H9 (cell line): Measurements from ENCODE around the gene CERK. TPM values are rescaled to one million over a fixed set of nuclear protein-coding genes. Genes with fewer than 3 reads are reported as not detected.

Source experiments
- DNase-seq: peaks from one replicate; pipeline ENCODE4 v3.0.0-alpha.2; 2017
- H2AFZ ChIP-seq: one replicate; pipeline ENCODE4 v1.6.1; 2013; ENCODE audit warnings: mild to moderate bottlenecking, low read length, control low read depth, moderate library complexity
- H2AK5ac ChIP-seq: 2 replicates; pipeline ENCODE4 v1.6.1; 2013; ENCODE audit warnings: low read length, control low read depth, mixed read lengths; ENCODE audit not compliant: insufficient read length
- H2BK120ac ChIP-seq: one replicate; pipeline ENCODE4 v1.6.1; 2013; ENCODE audit warnings: low read depth, mild to moderate bottlenecking, low read length, control low read depth, inconsistent platforms; ENCODE audit not compliant: poor library complexity, severe bottlenecking
- H2BK12ac ChIP-seq: 2 replicates; pipeline ENCODE4 v1.6.1; 2013; ENCODE audit warnings: low read length, control low read depth, mixed read lengths, low read depth; ENCODE audit not compliant: insufficient read length
- H2BK15ac ChIP-seq: 2 replicates; pipeline ENCODE4 v1.6.1; 2013; ENCODE audit warnings: low read depth, low read length, control low read depth
- H2BK20ac ChIP-seq: one replicate; pipeline ENCODE4 v1.6.1; 2013; ENCODE audit warnings: low read depth, mild to moderate bottlenecking, low read length, control low read depth, inconsistent platforms; ENCODE audit not compliant: poor library complexity, severe bottlenecking
- H2BK5ac ChIP-seq: 2 replicates; pipeline ENCODE4 v1.6.1; 2013; ENCODE audit warnings: low read length, control low read depth, mixed read lengths; ENCODE audit not compliant: insufficient read length
- H3K14ac ChIP-seq: 2 replicates; pipeline ENCODE4 v1.6.1; 2013; ENCODE audit warnings: low read length, control low read depth; ENCODE audit not compliant: insufficient read depth
- H3K18ac ChIP-seq: 2 replicates; pipeline ENCODE4 v1.6.1; 2013; ENCODE audit warnings: low read depth, mild to moderate bottlenecking, mixed read lengths, low read length, control low read depth; ENCODE audit not compliant: insufficient read length
- H3K23ac ChIP-seq: 2 replicates; pipeline ENCODE4 v1.6.1; 2013; ENCODE audit warnings: low read length, control low read depth, mixed read lengths, low read depth; ENCODE audit not compliant: insufficient read length
- H3K23me2 ChIP-seq: 2 replicates; pipeline ENCODE4 v1.6.1; 2013; ENCODE audit warnings: low read depth, mild to moderate bottlenecking, mixed read lengths, low read length, control low read depth; ENCODE audit not compliant: insufficient read length, poor library complexity, severe bottlenecking
- H3K27ac ChIP-seq: 2 replicates; pipeline ENCODE4 v1.5.1; 2013; ENCODE audit warnings: low read length, control low read depth, mixed read lengths, low read depth; ENCODE audit not compliant: insufficient read length
- H3K27me3 ChIP-seq: 2 replicates; pipeline ENCODE4 v1.6.1; 2013; ENCODE audit warnings: low read length, control low read depth, inconsistent platforms; ENCODE audit not compliant: insufficient read depth
- H3K4ac ChIP-seq: 2 replicates; pipeline ENCODE4 v1.6.1; 2013; ENCODE audit warnings: low read depth, mild to moderate bottlenecking, control low read depth, inconsistent platforms, low read length, moderate library complexity
- H3K4me1 ChIP-seq: 2 replicates; pipeline ENCODE4 v1.6.1; 2013; ENCODE audit warnings: low read length, control low read depth, inconsistent platforms; ENCODE audit not compliant: insufficient read depth
- H3K4me2 ChIP-seq: 2 replicates; pipeline ENCODE4 v1.6.1; 2013; ENCODE audit warnings: low read length, control low read depth, mixed read lengths; ENCODE audit not compliant: insufficient read length, insufficient read depth
- H3K56ac ChIP-seq: 2 replicates; pipeline ENCODE4 v1.6.1; 2013; ENCODE audit warnings: low read depth, mild to moderate bottlenecking, mixed read lengths, low read length, control low read depth; ENCODE audit not compliant: insufficient read length
- H3K79me1 ChIP-seq: 2 replicates; pipeline ENCODE4 v1.6.1; 2013; ENCODE audit warnings: low read depth, mild to moderate bottlenecking, moderate library complexity, low read length, control low read depth, inconsistent platforms; ENCODE audit not compliant: insufficient read depth, poor library complexity, severe bottlenecking
- H3K79me2 ChIP-seq: 2 replicates; pipeline ENCODE4 v1.6.1; 2013; ENCODE audit warnings: low read length, control low read depth, inconsistent platforms; ENCODE audit not compliant: insufficient read depth
- H3K9ac ChIP-seq: 2 replicates; pipeline ENCODE4 v1.6.1; 2013; ENCODE audit warnings: low read length, control low read depth, mixed read lengths; ENCODE audit not compliant: insufficient read length; ENCODE audit errors: extremely low read depth
- H3K9me3 ChIP-seq: one replicate; pipeline ENCODE4 v1.6.1; 2013; ENCODE audit warnings: low read depth, low read length, inconsistent platforms; ENCODE audit not compliant: control insufficient read depth
- H3T11ph ChIP-seq: one replicate; pipeline ENCODE4 v1.6.1; 2013; ENCODE audit warnings: mild to moderate bottlenecking, low read length, control low read depth, inconsistent platforms
- H4K20me1 ChIP-seq: one replicate; pipeline ENCODE4 v1.6.1; 2013; ENCODE audit not compliant: control insufficient read depth, insufficient read length, insufficient read depth
- H4K5ac ChIP-seq: 2 replicates; pipeline ENCODE4 v1.6.1; 2013; ENCODE audit warnings: low read depth, mild to moderate bottlenecking, mixed read lengths, low read length, control low read depth; ENCODE audit not compliant: insufficient read length
- H4K8ac ChIP-seq: replicated peaks from 2 replicates; pipeline ENCODE4 v1.6.1; 2013; ENCODE audit warnings: low read length, control low read depth, mixed read lengths, low read depth; ENCODE audit not compliant: insufficient read length
- H4K91ac ChIP-seq: 2 replicates; pipeline ENCODE4 v1.6.1; 2013; ENCODE audit warnings: low read depth, mild to moderate bottlenecking, moderate library complexity, mixed read lengths, low read length, control low read depth; ENCODE audit not compliant: insufficient read length
- H3K27ac Mint-ChIP-seq, 3 experiments: 2 replicates in 2 of 3; 3 replicates in 1 of 3; pipeline ENCODE4 v1.8.0; 2020 to 2021; ENCODE audit warnings: mixed read lengths in 3 of 3, mild to moderate bottlenecking in 1 of 3, moderate library complexity in 1 of 3
- H3K27me3 Mint-ChIP-seq: 2 replicates; pipeline ENCODE4 v1.8.0; 2021; ENCODE audit warnings: low read depth, mild to moderate bottlenecking, moderate library complexity, mixed read lengths
- H3K36me3 Mint-ChIP-seq, 3 experiments: 2 replicates in 2 of 3; 3 replicates in 1 of 3; pipeline ENCODE4 v1.8.0; 2020 to 2021; ENCODE audit warnings: low read depth in 3 of 3, mixed read lengths in 3 of 3; ENCODE audit not compliant: insufficient read depth in 1 of 3
- H3K4me1 Mint-ChIP-seq, 2 experiments: 2 replicates each; pipeline ENCODE4 v1.8.0; 2020; ENCODE audit warnings: mixed read lengths in 2 of 2
- H3K4me3 Mint-ChIP-seq, 2 experiments: 2 replicates in 1 of 2; 3 replicates in 1 of 2; pipeline ENCODE4 v1.8.0; 2020 to 2021; ENCODE audit warnings: mild to moderate bottlenecking in 2 of 2, mixed read lengths in 2 of 2, moderate library complexity in 1 of 2
- H3K9me3 Mint-ChIP-seq, 2 experiments: 2 replicates in 1 of 2; 3 replicates in 1 of 2; pipeline ENCODE4 v1.8.0; 2020; ENCODE audit warnings: mild to moderate bottlenecking in 2 of 2, mixed read lengths in 2 of 2, moderate library complexity in 1 of 2
- WGBS: extraction: QIAGEN DNeasy Blood & Tissue Kit; methylation state at CpG from one replicate; pipeline ENCODE4 v1.1.7; 2013; ENCODE audit warnings: missing lambda C conversion rate, low lambda C conversion rate, mixed read lengths; ENCODE audit not compliant: insufficient read length; ENCODE audit errors: extremely low coverage; 5-methylcytosine and 5-hydroxymethylcytosine counted together
- total RNA-seq: library from RNA; stranded (reverse); gene quantifications from 2 replicates; pipeline ENCODE4 v1.2.1, GENCODE V29; 2021
- TF ChIP-seq, protein P1 (sequence below): fragments of 200-600 bp; sonication (generic); conservative IDR thresholded peaks from 3 replicates; pipeline ENCODE4 v1.8.0; 2021; ENCODE audit warnings: antibody characterized with exemption, mild to moderate bottlenecking

CERK gene
- total RNA-seq, 1 experiment from 2014 or later, result 47.1 TPM

- Histone ChIP-seq H2BK12ac (no peak overlapping the region), H2BK120ac (no peak overlapping the region), H3K79me2 (no peaks in the 10 kb centered on the region), H2AFZ (no peak overlapping the region), H4K5ac (no peak overlapping the region), H3K14ac (no peak overlapping the region), H2BK15ac (no peak overlapping the region), H3K4ac (no peak overlapping the region), H3K27ac (no peak overlapping the region), H3K18ac (no peak overlapping the region), H3K56ac (no peak overlapping the region), H4K8ac (no peak overlapping the region), H3K79me1 (no peaks in the 10 kb centered on the region), H3K27me3 (no peaks in the 10 kb centered on the region), H3K4me1 (no peaks in the 10 kb centered on the region), H3K23me2 (no peaks in the 10 kb centered on the region), H3K23ac (no peak overlapping the region), H3K9ac (no peak overlapping the region), H3K9me3 (no peaks in the 10 kb centered on the region), H2BK20ac (no peak overlapping the region), H3K4me2 (no peak overlapping the region), H4K20me1 (no peaks in the 10 kb centered on the region), H3T11ph (no peak overlapping the region), H2AK5ac (no peak overlapping the region), H4K91ac (no peak overlapping the region), H2BK5ac (no peak overlapping the region)
- Mint-ChIP-seq H3K4me3 (no peak overlapping the region), H3K4me1 (peaks cover 7 to 33% of the 10 kb centered on the region in 2 experiments), H3K9me3 (peaks cover 5 to 6% of the 10 kb centered on the region in 2 experiments; a peak in 3 of 5 replicates), H3K36me3 (peaks cover 0 to 6% (median 5%) of the 10 kb centered on the region in 3 experiments; a peak in 3 of 7 replicates), H3K27ac (peak overlapping the region in 2 of 3 experiments; percentile 9 to 65; a peak in 2 of 7 replicates), H3K27me3 (no peaks in the 10 kb centered on the region)
- TF ChIP-seq, protein P1, sequence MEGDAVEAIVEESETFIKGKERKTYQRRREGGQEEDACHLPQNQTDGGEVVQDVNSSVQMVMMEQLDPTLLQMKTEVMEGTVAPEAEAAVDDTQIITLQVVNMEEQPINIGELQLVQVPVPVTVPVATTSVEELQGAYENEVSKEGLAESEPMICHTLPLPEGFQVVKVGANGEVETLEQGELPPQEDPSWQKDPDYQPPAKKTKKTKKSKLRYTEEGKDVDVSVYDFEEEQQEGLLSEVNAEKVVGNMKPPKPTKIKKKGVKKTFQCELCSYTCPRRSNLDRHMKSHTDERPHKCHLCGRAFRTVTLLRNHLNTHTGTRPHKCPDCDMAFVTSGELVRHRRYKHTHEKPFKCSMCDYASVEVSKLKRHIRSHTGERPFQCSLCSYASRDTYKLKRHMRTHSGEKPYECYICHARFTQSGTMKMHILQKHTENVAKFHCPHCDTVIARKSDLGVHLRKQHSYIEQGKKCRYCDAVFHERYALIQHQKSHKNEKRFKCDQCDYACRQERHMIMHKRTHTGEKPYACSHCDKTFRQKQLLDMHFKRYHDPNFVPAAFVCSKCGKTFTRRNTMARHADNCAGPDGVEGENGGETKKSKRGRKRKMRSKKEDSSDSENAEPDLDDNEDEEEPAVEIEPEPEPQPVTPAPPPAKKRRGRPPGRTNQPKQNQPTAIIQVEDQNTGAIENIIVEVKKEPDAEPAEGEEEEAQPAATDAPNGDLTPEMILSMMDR, result no peak
- DNase-seq, result no peak
- WGBS, result no CpG with 5 or more reads among the region's 18 CpGs
Measured at GRCh38 chr22:46638601-46639431, 99.2 kb downstream of the CERK start.
